GM21825 (cell line): Measurements from ENCODE around the gene TRIML1.
"Not testable (repeated sequence)": the region's sequence is repeated elsewhere in the genome, so short reads cannot be mapped to it uniquely, and the experiment has no call there.

Experiments used
- ATAC-seq: cut with Tn5 transposase; IDR thresholded peaks from one replicate; pipeline ENCODE4 v1.9.1; 2021; ENCODE audit warnings: mild to moderate bottlenecking, moderate library complexity; ENCODE audit not compliant: unreplicated experiment

Gene TRIML1

GRCh38 chr4:188147776-188148175 lies 8.5 kb downstream of the TRIML1 start:
- ATAC-seq = no peak

GRCh38 chr4:188154668-188155405 lies 15.6 kb downstream of the TRIML1 start:
- ATAC-seq = no peak

- no peak for ATAC-seq
These were observed 19.1 kb downstream of the TRIML1 start for GRCh38 chr4:188158336-188158735.

GRCh38 chr4:188159513-188160226 lies 20.4 kb downstream of the TRIML1 start:
- ATAC-seq = not testable (repeated sequence)

- ATAC-seq = no peak
These were observed 21.2 kb downstream of the TRIML1 start for GRCh38 chr4:188160406-188160805.

GRCh38 chr4:188161167-188161566 lies 21.9 kb downstream of the TRIML1 start:
- no peak for ATAC-seq

GRCh38 chr4:188162698-188163097 lies 23.5 kb downstream of the TRIML1 start:
- ATAC-seq = no peak

GRCh38 chr4:188168726-188169373 lies 29.6 kb downstream of the TRIML1 start:
- no peak for ATAC-seq

GRCh38 chr4:188171551-188171950 lies 32.3 kb downstream of the TRIML1 start:
- ATAC-seq = no peak

GRCh38 chr4:188175288-188175687 lies 36.0 kb downstream of the TRIML1 start:
- ATAC-seq = no peak

- ATAC-seq = no peak
These were observed 38.9 kb downstream of the TRIML1 start for GRCh38 chr4:188177997-188178675.

- ATAC-seq = no peak
These were observed 39.6 kb downstream of the TRIML1 start for GRCh38 chr4:188178806-188179205.

GRCh38 chr4:188187106-188187505 lies 47.9 kb downstream of the TRIML1 start:
- no peak for ATAC-seq

GRCh38 chr4:188190461-188190860 lies 51.2 kb downstream of the TRIML1 start:
- no peak for ATAC-seq

GRCh38 chr4:188194421-188194820 lies 55.2 kb downstream of the TRIML1 start:
- ATAC-seq = no peak

- no peak for ATAC-seq
These were observed 56.2 kb downstream of the TRIML1 start for GRCh38 chr4:188195389-188195985.

GRCh38 chr4:188196134-188196735 lies 57.0 kb downstream of the TRIML1 start:
- ATAC-seq = no peak
